ENCODE results near the gene PSMC6. TPM values are rescaled to one million over a fixed set of nuclear protein-coding genes. Genes with fewer than 3 reads are reported as not detected.

Gene PSMC6
- total RNA-seq = 71.7 TPM
- long read RNA-seq, transcript PSMC6-201 (14 exons, 2,188 nt) = major isoform, 73 of 77 reads
- long read RNA-seq, partial matches to known transcripts = 2 of 77 reads
- long read RNA-seq, other reads (novel, unspliced or antisense) = 1 of 77 reads

DNA sequence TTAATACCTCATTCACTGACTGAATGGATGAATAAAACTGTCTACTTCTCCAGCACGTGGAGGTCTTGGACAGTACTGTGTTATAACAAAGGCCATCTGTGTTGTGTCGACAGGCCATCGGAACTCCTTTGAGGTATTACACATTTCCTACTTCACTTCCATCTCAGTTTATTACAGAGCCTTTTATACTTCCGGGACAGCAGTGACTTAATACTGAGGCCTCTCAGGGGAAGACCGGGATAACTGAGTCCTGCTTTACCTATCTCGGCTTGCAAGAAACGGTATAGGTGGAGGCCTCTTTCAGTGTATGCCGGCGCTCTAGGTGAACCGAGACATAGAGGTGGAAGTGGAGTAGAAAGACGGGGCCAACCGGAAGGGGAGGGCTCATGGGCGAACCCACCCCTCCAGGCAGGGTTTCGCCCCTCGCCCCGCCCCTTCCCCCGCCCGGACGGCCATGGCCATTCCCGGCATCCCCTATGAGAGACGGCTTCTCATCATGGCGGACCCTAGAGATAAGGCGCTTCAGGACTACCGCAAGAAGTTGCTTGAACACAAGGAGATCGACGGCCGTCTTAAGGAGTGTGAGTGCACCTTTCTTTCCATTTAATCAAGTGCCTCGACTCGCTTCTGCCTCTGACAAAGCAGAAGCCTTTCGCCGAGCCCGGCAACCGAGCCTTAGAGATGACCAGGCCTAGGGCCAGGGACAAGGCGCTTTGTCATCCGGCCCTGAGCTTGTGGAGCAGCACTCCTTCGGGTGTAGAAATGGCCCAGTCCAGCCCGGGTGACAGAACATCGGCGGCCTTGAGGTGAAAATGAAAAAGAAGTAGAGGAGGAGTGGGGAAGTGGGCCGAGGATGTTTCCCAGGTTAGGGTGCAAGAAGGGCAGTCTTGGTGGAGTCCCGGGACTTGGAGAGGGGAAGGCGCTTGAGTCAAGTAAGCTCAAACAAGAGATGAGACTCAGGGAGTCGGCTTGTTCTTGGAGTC, at the start of gene PSMC6:
PSMC6 (plus strand) TSS at position 477 of the 983 bp plus-strand sequence; CDS start at position 497, 20 bp downstream.
- intact Hi-C loops (cut with DNase I) = loop anchor here (2.0 to 5.0 kb wide), 2 partner anchors 22 to 155 kb away; partner anchors contain the start of genes GPR137C and TXNDC16
- DNase-seq (ENCODE audit: missing footprints) (peak; percentile 96), ATAC-seq (peak; percentile 100)

DNA sequence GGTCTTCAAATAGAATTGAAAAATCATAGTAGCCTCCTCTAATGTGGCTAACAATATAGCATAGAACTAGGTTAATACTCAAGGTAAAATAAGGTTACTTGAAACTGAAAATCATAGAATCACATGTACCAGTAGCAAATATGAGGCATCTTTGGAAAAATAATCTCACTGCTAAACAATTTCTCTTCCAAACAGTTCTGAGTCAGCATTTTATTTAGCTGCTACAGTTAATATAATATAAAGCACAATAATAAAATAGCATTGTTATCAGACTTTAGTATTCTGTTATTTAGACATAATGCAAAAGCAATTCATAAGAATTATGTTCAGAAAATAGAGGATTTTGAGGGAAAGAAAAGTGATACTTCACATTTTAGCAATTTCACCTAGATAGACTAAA, 46.7 kb upstream of the PSMC6 start:
- DNase-seq (ENCODE audit: missing footprints) (no peak), ATAC-seq (no peak)
- intact Hi-C loops (cut with DNase I) = no loop called here

DNA sequence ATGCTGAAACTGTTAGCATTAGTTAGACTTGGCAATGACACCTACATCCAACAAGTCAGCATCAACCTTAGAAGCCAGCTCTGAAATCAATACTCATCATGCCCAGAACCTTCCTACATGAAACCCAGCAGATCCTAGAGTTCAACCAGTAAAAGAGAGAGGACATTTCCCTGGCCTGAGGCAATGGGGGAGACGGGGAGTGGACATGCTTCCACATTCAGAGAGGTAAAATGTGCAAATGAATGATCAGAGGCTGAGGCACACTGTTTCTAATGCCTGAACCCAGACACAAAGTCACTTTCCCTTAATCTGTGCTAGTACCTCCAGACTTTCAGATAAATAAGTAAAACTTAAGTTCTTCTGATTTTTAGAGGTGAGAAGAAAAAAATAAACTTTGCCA, 46.2 kb upstream of the PSMC6 start:
- intact Hi-C loops (cut with DNase I) = no loop called here
- no peak for DNase-seq (ENCODE audit: missing footprints)
- ATAC-seq = no peak

DNA sequence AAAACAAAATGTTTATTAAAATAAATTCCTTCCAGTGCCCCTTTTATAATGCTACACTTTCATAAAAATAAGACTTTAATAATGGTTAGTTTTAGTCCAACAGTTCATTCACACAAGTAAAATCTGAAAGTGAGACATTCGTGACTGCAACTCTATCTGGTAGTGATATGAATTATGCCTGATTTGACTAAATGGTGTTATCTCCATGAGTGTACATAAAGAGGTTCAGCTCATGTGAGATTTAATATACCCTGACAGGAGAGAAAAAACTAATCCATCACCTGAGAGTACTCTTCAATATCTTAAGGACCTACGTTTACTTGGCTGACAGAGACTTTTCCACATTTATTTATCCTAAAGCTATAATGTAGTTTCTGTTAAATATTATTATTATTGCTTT, 45.7 kb upstream of the PSMC6 start:
- no peak for ATAC-seq

DNA sequence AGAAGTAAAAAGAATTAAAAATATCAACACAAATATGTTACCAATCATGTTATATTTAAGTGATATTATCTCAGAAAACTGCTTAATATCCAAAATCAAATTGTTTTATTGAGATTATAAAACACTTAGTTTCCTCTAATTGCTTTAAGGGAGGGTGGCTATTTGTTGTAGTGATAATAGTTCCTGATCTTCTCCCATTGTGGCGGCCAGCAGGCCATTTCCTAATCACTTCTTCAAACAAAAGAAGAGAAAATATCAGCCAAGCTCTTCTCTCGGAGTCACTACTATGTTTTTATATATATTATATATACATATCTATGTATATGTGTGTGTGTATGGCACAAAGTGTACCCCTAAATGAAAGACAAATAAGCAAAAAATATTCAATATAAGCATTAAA, 43.1 kb upstream of the PSMC6 start:
- ATAC-seq (no peak), DNase-seq (ENCODE audit: missing footprints) (no peak)
- intact Hi-C loops (cut with DNase I) = no loop called here

More for the DNA sequence above, 45.7 kb upstream of the PSMC6 start:
- intact Hi-C loops (cut with DNase I) = no loop called here
- DNase-seq (ENCODE audit: missing footprints) = no peak

DNA sequence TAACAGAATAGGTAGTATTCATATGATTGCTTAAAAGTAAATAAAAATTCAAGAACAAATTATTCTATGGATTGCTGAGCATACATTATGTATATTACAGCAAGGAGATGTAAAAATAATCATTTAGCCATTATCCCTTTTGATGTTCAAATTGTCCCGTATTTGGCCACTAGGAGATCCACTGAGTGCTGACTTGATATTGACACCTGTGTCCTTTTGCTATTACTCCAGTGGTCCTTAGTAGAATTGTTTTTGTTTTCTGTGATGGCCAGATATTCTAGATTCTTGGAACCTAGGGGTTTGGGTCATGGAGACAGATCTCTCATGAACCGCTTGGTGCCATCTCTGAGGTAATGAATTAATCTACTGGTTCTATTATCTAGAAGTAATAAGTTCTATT, 28.4 kb upstream of the PSMC6 start:
- intact Hi-C loops (cut with DNase I) = no loop called here
- DNase-seq (ENCODE audit: missing footprints) = no peak
- ATAC-seq = no peak

DNA sequence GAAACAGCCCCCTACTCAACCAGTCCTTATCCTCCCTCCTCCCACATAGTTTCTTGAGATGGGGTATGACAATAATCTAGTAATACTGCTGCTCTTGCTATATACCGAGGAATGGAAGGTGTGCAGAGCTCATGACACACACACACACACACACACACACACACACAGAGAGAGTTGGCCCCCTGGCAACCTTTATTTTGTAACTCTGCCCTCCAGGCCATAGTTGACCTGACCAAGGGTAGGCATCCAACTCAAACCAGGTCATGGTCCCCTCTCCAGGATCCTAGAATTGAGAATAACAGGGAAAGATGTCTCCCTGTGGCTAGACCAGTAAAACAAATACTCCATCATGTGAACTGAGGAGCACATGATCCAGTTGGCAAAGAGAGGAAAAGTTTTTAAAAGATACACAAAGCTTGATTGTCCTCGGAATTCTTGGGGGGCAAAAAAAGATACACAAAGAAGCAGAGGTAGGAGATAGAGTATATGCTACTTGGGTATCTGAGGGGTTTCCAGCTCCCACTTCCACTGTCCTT, 22.9 kb upstream of the PSMC6 start:
- ATAC-seq (no peak), DNase-seq (ENCODE audit: missing footprints) (no peak)
- intact Hi-C loops (cut with DNase I) = no loop called here

DNA sequence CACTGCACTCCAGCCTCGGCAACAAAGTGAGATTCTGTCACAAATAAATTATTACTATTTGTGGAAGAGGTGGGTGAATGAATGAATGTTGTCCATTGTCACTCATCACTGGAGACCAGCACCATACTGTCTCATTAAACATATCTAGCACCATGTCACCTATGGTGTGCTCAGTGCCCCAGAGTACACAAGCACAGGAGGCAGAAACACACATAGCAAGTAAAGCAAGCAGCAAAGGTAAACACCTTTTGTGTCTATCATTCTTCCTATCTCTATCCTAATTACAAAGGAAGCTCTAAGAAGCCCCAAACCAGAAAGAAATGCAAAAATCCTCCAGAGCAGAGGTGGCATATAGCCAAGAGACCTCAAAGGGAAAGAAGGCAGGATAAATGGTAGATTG, 20.8 kb upstream of the PSMC6 start:
- intact Hi-C loops (cut with DNase I) = no loop called here
- no peak for ATAC-seq
- no peak for DNase-seq (ENCODE audit: missing footprints)

DNA sequence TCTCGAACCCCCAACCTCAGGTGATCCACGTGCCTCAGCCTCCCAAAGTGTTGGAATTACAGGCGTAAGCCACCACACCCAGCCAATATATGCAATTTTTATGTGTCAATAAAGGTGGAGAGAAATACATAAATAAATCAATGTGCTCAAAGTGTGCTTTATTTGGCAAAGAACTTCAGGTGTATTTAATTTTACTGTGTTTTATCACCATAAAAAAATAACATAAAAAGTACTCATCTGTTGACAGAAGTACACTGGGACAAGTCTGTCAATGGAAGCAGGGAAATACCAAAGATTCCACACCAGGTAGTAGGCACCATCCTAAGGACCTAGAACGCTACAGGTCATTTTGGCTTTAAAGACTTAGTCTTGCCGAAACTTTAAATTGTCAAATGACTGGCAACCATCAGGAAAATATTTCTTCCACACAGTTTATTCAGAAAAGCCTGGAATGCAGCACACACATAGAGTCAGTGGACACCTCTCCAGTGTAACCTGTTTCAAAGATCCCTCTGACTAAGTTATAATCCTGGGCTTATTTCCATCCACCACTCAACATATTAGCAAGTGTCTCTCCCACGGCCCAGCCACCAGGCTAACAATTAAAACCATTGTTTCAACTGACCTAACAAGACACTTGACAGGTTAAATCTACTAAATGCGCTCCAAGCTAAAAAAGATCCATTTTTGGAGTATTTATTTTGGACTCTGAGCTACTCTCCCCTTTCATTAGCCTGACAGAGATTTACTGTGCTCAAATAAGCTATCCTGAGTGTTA, 15.8 kb upstream of the PSMC6 start:
- intact Hi-C loops (cut with DNase I) = no loop called here
- ATAC-seq = no peak
- no peak for DNase-seq (ENCODE audit: missing footprints)

DNA sequence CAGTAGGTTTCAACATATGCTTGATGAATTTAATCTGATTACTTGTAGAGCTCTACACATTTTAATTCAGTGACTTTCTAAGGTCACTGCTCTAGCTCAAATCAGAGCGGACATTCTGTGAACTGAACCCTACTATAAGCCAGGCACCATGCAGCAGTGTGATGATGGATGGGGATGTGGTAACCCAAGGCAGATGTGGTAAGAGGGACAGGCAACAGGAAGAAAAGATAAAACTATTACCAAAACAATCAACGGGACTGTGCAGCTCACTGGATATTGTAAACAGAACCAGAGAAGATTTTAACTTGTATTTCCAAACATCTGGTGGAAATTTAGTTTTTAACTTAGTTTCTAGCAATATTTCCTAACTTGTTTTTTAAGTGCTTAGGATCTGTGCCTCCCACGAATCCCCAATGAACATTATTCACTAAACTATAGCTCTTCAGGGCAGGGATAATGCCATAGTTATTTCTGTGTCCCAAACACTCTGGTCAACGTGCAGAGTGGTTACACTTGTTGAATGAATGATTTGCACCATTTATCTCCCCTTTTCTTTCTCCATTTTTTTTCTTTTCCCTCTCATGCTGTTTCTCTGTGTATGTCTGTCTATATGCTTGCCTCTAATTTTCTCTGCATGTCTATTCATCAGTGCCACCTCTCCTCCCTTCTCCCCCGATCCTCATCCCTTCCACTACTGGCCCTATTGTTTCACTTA, 14.6 kb upstream of the PSMC6 start:
- DNase-seq (ENCODE audit: missing footprints) (no peak), ATAC-seq (no peak)
- intact Hi-C loops (cut with DNase I) = no loop called here

DNA sequence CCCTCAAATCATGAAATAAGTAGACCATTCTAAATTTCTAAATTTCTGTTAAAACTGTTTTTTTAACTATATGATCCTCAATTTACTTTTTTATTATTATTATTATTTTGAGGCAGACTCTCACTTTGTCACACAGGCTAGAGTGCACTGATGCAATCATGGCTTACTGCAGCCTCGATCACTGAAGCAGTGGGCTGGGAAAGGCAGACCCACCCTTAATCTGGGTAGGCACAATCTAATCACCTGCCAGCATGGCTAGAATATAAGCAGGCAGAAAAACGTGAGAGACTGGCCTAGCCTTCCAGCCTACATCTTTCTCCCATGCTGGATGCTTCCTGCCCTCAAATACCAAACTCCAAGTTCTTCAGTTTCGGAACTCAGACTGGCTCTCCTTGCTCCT, 14.0 kb upstream of the PSMC6 start:
- intact Hi-C loops (cut with DNase I) = no loop called here
- DNase-seq (ENCODE audit: missing footprints) = no peak

DNA sequence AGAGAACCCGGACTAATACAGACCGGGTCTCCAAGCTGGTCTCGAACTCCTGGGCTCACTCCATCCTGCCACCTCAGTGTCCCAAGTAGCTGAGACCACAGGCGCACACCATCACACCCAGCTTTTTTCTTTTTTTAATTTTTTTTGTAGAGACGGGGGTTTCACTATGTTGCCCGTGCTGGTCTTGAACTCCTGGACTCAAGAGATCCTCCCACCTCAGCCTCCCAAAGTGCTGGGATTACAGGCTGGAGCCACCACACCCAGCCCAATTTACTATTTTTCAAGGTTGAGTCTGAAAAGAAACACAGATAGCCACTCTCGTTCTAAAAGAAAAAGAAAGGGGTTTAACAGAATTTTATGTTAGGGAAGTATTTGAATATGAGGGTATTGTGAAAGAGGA, 13.5 kb upstream of the PSMC6 start:
- intact Hi-C loops (cut with DNase I) = no loop called here

More for the DNA sequence above, 14.0 kb upstream of the PSMC6 start:
- no peak for ATAC-seq

DNA sequence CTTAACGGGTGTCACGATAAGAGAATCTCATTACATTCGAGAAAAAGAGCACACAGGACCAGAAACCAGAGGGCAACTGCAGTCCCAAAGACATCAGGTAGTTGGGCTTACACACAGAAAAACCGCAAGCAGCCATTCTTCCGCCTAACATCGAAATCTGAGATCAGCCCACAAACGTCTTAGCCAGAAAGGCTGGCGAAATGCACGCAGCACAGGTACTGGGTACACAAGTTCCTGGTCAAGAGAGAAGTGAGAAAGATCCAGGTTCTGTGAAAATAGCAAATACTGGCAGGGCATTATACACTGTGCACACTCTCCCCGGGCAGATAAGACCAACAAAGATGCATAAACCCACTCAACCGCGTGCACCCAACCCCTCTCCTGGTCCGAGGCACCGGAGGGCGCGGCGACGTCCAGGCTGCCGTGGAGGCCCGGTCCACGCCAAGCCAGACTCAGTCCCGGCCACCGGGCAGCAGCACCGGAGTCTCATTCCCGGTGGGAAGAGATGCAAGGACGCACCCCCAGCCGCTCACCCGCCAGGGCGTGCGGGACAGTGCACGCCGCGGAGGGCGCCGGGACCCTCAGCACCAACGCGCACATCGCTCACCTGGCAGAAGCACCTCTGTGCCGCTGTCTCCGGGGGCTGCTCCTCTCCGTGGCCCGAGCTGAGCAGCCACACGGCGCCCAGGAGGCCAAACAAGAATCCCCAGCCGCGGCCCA, 12.1 kb upstream of the PSMC6 start:
- intact Hi-C loops (cut with DNase I) = no loop called here
- DNase-seq (ENCODE audit: missing footprints) (peak; percentile 76), ATAC-seq (peak; percentile 30)

More for the DNA sequence above, 13.5 kb upstream of the PSMC6 start:
- ATAC-seq = no peak
- no peak for DNase-seq (ENCODE audit: missing footprints)

DNA sequence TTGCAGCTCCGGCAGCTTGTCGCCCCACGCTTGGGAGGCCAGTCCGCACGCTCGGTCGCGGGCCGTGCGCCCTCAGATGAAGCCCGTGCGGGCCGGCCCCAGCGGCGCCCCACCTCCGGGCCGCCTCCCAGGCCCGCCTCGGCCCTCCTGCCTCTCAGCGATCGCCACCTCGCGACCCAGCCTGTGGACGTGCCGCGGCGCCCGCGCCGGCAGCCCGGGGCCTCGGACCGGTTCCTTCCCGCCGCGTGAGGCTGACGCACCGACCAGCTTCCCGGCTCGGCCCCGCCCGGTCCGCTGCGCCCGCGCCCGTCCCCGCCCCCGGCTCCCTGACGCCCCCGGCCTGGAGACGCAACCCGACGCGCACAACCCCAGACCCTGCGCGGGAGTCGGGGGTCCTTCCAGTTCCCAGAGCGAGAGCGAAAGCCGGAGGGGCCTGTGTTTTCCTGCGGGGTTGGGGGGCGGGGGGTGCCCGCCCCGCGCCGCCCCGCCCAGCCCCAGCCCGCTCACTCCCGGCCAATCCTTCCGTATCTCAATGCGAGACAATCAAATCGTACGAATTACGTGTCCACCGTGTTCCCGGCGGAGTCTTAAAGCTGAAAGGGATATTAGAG, 11.4 kb upstream of the PSMC6 start, which contains the start of gene ERO1A:
ERO1A (minus strand) TSS at position 78 of the 611 bp plus-strand sequence; CDS start at position 1, 77 bp downstream.
- peak; percentile 96 for ATAC-seq
- intact Hi-C loops (cut with DNase I) = no loop called here
- DNase-seq (ENCODE audit: missing footprints) = peak; percentile 91

DNA sequence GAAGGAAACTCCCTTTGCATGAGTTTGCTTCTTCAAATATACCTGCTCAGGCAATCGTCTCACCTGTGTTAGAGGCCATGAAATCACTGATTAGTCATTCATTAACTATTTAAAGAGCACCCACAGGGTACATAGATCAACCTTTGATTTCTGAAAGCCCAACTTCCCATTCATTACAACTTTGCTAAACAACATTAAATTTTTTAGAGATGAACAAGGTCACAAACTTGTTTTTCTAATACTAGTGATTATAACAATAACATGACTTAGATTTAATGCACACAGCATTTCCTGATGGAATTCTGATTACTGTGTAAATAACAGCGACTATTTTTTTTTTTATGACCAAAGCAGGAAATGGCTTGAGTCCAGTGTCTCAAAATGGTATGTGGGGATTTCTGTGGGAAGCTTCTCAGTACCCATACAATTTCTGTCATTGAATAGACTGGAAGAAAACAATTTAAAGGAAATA, 6.3 kb upstream of the PSMC6 start:
- intact Hi-C loops (cut with DNase I) = no loop called here
- ATAC-seq (no peak), DNase-seq (ENCODE audit: missing footprints) (no peak)

DNA sequence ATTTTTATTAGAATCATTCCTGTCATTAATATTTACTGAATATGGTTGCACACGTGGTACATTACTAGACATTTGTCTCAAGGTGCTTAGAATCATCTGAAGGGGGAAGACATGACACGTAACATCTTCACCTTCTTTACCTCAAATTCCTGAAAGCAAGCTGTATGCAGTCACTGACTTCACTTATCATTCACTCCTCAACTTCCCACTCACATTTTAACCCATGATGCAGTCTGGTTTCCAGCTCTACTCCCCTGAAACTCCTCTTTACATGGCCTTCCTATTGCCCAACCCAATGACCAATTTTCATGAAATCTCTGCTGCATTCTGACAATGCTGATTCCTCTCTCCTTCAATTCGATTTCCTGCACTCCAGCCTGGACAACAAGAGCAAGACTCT, 5.8 kb upstream of the PSMC6 start:
- intact Hi-C loops (cut with DNase I) = no loop called here
- ATAC-seq (no peak), DNase-seq (ENCODE audit: missing footprints) (no peak)

DNA sequence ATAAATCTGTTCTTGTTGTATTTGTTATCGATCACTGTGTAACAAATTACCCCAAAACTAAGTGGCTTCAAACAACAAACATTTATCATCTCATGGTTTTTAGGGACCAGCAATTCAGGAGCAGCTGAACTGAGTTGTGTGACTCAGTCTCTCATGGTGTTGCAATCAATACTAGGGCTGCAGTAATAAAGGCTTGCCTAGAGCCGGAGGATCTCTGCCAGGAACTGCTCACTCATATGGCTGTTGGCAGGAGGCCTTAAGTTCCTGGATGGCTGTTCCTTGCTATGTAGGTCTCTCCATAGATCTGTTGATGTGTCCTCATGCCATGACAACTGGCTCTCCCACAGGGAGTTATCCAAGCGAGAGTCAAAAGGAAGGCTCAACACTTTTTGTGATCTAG, 3.8 kb upstream of the PSMC6 start:
- DNase-seq (ENCODE audit: missing footprints) = no peak
- ATAC-seq = no peak
- intact Hi-C loops (cut with DNase I) = no loop called here
